ACHN (cell line): Measurements from ENCODE around the gene PYGB.
A peak's percentile ranks its signal among the peaks of the same experiment; 100 is the strongest.
"Not testable (repeated sequence)": the region's sequence is repeated elsewhere in the genome, so short reads cannot be mapped to it uniquely, and the experiment has no call there.

Experiments used
- DNase-seq: peaks from one replicate; pipeline ENCODE4 v3.0.0-alpha.2; 2015
- in situ Hi-C: cut with HindIII; loops from 2 replicates; pipeline ENCODE4 v1.10.0; 2017; ENCODE audit warnings: low sequenced_read_pairs, low pct_ligation_motif_present, low pct_unique_long_range_greater_than_20kb

PYGB gene

GRCh38 chr20:25334972-25335371 lies 87.1 kb downstream of the PYGB start:
- in situ Hi-C loops, DNase-seq: not testable (repeated sequence)

DNA sequence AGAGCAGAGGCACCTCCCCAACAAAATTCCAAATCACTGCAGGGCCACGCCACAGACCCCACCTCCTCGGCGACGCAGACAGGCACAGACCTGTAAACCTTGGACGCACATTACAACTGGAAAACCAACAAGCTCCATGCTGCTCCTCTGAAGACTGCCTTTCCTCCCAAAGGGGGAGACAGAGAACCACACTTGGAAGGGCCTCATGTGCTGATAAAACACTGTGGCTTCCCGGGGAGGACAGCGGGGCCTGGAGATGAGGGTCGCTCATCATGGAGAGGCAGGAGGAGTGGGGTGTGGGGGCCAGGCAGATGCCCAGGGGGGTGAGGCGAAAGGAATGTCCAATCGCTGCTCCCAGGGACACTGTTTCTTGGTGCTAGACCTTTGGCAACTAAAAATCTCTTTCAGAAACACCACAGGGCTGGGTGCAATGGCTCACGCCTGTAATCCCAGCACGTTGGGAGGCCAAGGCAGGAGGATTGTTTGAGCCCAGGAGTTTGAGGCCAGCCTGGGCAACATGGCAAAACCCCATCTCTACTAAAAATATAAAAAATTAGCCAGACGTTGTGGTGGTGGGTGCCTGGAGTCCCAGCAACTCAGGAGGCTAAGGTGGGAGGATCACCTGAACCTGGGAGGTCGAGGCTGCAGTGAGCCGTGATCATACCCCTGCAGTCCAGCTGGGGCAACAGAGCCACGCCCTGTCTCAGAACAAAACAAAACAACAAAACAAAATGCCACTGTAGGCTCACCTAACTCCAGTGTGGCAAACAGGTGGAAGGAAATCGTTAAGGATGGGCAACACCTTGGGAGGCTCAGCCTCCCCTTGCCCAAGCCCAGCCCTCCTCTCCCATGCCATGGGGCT lies 88.9 kb downstream of the PYGB start:
- peak; percentile 19 for DNase-seq
- in situ Hi-C loops: no loop called here

DNA sequence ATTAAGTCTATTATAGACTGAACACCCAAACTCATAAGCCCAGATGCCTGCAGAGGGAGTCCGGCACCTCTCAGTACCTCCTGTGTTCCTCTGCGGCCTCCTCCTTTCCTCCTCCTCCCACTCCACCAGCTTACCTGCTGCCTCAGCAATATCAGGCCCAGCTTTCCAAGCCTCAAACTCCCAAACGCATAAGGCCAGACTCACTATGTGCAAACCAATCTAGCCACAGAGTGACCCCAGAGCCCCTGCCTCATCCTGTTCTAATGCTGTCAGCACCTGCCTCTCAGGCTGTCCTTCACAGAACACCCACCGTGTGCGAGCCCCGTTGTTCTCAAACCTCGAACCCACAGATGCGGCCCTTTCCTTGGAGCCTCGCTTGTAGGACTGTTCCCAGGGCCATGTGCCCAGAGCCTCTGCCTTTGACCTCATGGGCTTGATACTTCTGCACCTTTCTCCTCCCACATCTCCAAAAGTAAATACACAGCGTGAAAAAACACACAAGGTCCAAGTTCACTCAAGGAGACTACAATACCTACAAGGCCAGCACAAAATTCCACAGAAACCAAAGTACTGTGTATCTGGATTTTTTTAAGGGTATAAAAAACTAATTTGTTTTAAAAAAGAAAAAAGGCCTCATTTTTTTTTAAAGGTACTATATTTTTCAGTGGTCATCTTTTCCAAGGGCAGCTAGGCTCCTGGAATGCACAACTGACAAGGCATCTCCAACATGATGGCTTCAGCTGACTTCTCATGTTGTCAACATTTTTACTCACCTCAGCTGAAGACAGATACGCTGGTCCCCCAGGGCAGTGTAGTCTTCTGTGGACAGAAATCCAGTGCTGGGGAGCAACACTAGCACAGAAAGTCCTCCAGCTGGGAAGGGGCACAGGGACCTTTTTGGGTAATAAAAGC lies 90.5 kb downstream of the PYGB start:
- in situ Hi-C loops: no loop called here
- DNase-seq: no peak

GRCh38 chr20:25339608-25340007 lies 91.7 kb downstream of the PYGB start:
- in situ Hi-C loops: no loop called here
- no peak for DNase-seq

DNA sequence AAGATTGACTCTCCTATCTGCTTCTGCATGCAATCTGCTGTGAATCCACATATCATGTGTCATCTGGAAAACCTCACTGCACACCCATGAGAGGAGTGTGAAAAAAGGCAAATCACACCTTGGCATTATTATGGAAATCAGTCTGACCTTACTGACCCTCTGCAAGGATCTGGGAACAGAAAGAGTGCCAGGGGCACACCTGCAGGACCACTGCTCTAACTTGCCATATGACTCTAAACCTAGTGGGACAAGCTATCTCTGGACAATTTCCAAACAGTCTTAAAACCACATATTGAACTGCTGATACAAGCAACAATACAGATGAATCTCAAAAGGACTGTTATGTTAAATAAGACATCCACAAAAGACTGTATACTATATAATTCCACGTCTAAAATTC lies 92.5 kb downstream of the PYGB start:
- in situ Hi-C loops: no loop called here
- no peak for DNase-seq

DNA sequence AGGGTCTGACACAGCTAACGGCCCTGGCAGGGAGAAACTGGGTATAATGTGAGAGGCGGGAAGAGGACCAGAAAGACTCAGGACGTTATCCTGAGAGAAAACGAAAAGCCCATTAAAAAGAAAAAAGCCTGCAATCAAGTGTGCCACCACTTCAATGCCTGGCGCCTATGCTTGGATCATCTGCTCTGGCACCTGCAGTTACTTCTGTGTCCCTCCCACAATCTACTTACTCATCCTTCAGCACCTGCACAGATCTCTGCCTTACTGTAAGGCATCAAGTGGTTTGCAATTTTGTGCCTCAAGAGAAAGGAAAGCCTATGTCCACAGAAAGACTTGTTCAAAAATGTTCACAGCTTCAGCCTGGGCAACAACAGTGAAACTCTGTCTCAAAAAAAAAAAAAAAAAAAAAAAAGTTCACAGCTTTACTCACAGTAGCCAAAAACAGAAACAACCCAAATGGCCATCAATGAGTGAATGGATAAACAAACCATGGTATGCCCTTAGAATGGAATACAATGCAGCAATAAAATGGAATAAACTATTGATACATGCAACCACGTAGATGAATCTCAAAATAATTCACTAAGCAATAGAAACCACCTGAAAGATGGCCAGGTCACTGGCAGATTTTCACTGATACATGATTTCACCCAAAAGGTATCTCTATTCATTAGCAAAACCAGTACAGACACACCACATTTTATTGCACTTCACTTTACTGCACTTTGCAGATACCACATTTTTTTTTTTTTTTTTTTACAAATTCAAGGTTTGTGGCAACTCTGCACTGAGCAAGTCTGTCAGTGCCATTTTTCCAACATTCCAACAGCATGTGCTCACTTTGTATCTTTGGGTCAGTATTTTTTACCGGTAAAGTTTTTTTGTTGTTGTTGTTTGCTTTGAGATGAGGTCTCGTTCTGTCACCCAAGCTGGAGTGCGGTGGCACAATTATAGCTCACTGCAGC lies 94.1 kb downstream of the PYGB start:
- in situ Hi-C loops: no loop called here
- DNase-seq: no peak

DNA sequence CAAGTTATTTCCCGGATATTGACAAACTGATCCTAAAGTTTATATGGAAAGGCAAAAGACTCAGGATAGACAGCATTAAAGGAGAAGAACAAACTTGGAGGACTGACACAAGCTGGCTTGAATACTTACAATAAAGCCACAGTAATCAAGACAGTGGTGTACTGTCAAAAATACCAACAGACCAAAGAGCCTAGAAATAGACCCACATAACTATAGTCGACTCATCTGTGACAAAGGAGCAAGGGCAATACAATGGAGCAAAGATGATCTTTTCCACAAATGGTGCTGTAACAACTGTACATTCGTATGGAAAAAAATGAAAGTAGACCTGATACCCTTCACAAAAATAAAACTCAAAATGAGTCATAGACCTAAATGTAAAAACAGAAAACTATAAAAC lies 96.7 kb downstream of the PYGB start:
- in situ Hi-C loops: no loop called here
- DNase-seq: no peak

DNA sequence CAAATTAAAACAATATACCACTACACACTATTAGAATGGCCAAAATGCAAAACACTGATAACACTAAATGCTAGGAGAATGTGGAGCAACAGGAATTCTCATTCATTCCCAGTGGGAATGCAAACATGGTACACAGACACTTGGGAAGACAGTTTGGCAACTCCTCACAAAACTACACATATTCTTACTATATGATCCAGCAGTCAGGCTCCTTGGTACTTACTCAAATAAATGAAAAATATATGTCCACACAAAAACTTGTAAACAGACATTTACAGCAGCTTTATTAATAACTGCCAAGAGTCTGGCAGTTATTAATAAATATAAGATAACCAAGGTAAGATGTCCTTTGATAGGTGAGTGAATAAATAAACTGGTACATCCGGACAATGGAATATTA lies 97.8 kb downstream of the PYGB start:
- in situ Hi-C loops: no loop called here
- DNase-seq: no peak

GRCh38 chr20:25346349-25346748 lies 98.5 kb downstream of the PYGB start:
- DNase-seq: no peak
- in situ Hi-C loops: no loop called here
